Ishikawa (cell line): Measurements from ENCODE around the gene NOS1AP.

ENCODE experiments used
- CEBPB ChIP-seq: IDR thresholded peaks from 2 replicates; pipeline ENCODE4 v1.6.1; 2012
- CREB1 ChIP-seq: IDR thresholded peaks from 2 replicates; pipeline ENCODE4 v1.6.1; 2012; ENCODE audit warnings: low read depth
- EGR1 ChIP-seq: IDR thresholded peaks from 2 replicates; pipeline ENCODE4 v1.6.1; 2012
- EP300 ChIP-seq: IDR thresholded peaks from 2 replicates; pipeline ENCODE4 v1.6.1; 2012; ENCODE audit warnings: borderline replicate concordance
- FOXM1 ChIP-seq: IDR thresholded peaks from 2 replicates; pipeline ENCODE4 v1.6.1; 2012; ENCODE audit warnings: low read depth, borderline replicate concordance
- MAX ChIP-seq: IDR thresholded peaks from 2 replicates; pipeline ENCODE4 v1.6.1; 2012
- NFIC ChIP-seq: IDR thresholded peaks from 2 replicates; pipeline ENCODE4 v1.6.1; 2012
- RAD21 ChIP-seq: IDR thresholded peaks from 2 replicates; pipeline ENCODE4 v1.6.1; 2012; ENCODE audit warnings: low read depth
- TAF1 ChIP-seq: IDR thresholded peaks from 2 replicates; pipeline ENCODE4 v1.6.1; 2012; ENCODE audit warnings: low read depth, mild to moderate bottlenecking
- TCF12 ChIP-seq: IDR thresholded peaks from 2 replicates; pipeline ENCODE4 v1.6.1; 2012; ENCODE audit warnings: low read depth
- TEAD4 ChIP-seq: IDR thresholded peaks from 2 replicates; pipeline ENCODE4 v1.6.1; 2012
- USF1 ChIP-seq: IDR thresholded peaks from 2 replicates; pipeline ENCODE4 v1.6.1; 2012
- YY1 ChIP-seq: IDR thresholded peaks from 2 replicates; pipeline ENCODE4 v1.6.1; 2012; ENCODE audit warnings: low read depth
- ZBTB7A ChIP-seq: IDR thresholded peaks from 2 replicates; pipeline ENCODE4 v1.6.1; 2012; ENCODE audit warnings: low read depth
- TF ChIP-seq, protein P1 (sequence below): IDR thresholded peaks from 2 replicates; pipeline ENCODE4 v1.6.1; 2012; ENCODE audit warnings: low read depth, mild to moderate bottlenecking

NOS1AP gene

DNA sequence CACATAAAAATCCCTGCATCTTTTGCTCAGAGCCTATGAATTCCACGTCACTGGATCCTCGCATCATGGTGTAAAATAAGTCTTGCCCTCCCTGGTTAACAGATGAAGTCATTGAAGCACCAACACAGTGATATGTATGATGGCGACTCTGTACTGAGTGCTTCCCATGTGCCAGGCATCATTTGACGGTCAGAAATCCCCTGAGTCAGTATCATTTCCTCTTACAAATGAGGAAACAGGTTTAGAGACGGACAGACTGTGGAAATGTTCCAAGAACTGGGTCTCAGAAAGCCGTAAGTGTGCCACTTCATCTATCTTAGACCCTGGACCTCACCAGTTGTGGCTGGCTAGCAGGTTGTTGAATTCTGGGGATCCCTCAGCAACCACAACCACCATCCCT, 40.8 kb upstream of the NOS1AP start:
- TF ChIP-seq FOXM1 (no peak), NFIC (no peak), CEBPB (no peak)

GRCh38 chr1:162029157-162029556, 40.3 kb upstream of the NOS1AP start:
- no peak for TF ChIP-seq TAF1
- no peak for TF ChIP-seq NFIC
- no peak for TF ChIP-seq ZBTB7A
- no peak for TF ChIP-seq EGR1
- TF ChIP-seq RAD21 = no peak
- TF ChIP-seq TCF12 = no peak
- TF ChIP-seq EP300 = no peak

DNA sequence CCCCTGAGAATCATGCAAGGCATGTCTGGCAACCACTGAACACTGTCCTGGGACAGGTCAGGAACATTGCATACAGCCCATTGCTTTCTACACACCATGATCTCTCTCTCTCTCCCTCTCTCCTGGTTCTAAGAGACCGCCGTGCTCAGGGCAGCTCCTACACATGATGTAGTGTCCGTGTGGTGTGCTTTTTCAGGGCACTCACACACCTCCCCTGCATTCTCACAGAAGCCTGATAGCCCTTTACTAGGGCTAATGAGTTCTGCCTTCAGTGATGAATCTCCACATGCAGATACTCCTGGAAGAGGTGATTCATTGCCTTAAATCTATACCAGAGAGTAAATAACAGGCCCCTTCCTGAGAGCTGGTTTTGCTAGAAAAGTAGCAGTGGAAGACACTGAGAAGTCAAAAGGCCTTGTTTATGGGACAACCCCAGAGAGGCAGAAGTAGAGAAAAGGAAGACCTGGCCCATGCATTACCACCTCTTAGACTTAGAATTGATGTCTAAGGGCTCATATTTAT, 38.7 kb upstream of the NOS1AP start:
- no peak for TF ChIP-seq FOXM1
- no peak for TF ChIP-seq ZBTB7A
- no peak for TF ChIP-seq TCF12
- TF ChIP-seq TEAD4 = no peak
- TF ChIP-seq TAF1 = no peak
- no peak for TF ChIP-seq MAX
- TF ChIP-seq, protein P1, sequence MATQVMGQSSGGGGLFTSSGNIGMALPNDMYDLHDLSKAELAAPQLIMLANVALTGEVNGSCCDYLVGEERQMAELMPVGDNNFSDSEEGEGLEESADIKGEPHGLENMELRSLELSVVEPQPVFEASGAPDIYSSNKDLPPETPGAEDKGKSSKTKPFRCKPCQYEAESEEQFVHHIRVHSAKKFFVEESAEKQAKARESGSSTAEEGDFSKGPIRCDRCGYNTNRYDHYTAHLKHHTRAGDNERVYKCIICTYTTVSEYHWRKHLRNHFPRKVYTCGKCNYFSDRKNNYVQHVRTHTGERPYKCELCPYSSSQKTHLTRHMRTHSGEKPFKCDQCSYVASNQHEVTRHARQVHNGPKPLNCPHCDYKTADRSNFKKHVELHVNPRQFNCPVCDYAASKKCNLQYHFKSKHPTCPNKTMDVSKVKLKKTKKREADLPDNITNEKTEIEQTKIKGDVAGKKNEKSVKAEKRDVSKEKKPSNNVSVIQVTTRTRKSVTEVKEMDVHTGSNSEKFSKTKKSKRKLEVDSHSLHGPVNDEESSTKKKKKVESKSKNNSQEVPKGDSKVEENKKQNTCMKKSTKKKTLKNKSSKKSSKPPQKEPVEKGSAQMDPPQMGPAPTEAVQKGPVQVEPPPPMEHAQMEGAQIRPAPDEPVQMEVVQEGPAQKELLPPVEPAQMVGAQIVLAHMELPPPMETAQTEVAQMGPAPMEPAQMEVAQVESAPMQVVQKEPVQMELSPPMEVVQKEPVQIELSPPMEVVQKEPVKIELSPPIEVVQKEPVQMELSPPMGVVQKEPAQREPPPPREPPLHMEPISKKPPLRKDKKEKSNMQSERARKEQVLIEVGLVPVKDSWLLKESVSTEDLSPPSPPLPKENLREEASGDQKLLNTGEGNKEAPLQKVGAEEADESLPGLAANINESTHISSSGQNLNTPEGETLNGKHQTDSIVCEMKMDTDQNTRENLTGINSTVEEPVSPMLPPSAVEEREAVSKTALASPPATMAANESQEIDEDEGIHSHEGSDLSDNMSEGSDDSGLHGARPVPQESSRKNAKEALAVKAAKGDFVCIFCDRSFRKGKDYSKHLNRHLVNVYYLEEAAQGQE = no peak
- no peak for TF ChIP-seq USF1
- TF ChIP-seq RAD21 = no peak
- TF ChIP-seq CEBPB = no peak
- no peak for TF ChIP-seq NFIC
- no peak for TF ChIP-seq EP300
- no peak for TF ChIP-seq CREB1
- no peak for TF ChIP-seq EGR1
- no peak for TF ChIP-seq YY1

DNA sequence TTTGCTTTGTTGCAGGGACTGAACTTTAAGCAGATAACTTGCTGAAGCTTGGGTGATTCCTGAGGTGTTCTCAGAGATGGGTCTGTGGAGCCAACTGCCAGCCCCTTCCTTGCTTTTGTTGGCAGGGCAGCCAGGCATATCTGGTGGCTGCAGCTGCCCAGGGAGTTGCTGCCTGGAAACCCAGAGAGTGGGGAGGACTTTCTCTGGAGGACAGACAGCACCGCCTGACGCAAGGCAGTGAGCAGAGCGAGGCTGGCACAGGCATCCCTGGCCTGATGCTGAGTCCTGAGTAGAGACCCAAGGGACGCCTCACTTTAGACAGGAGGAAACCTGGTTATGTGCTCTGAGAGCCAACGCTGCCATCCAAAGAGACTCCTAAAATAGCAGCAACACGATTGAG, 36.1 kb upstream of the NOS1AP start:
- TF ChIP-seq CREB1 (no peak), MAX (no peak)

DNA sequence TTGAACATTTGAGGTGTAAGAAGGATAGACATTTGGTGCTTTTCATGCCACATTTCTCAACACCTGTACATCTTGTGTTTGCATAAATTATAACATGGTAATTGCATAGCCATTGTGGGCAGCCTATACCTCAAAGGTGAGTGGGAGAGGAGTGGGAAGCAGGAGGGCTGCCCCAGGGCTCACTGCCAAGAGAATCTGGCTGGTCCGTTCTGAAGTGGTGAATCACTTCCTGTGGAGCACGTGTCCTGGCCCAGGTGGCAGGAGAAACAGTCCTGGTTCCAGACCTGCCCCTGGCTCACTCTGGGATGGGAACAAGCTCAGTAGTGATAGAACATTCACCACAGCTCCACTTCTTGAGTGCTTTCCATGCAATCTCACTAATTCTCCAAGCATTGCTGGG, 34.2 kb upstream of the NOS1AP start:
- no peak for TF ChIP-seq CREB1
- peak; percentile 74; the same call in 1 of the 2 replicates for TF ChIP-seq MAX
- peak; percentile 64 for TF ChIP-seq TCF12
- TF ChIP-seq USF1 = peak; percentile 85
- no peak for TF ChIP-seq YY1
- TF ChIP-seq EGR1 = no peak
- peak; percentile 83 for TF ChIP-seq NFIC
- TF ChIP-seq ZBTB7A = 0 out of 2 replicates have a peak, but pooled peaks have one; percentile 58

GRCh38 chr1:162036163-162036562, 33.3 kb upstream of the NOS1AP start:
- TF ChIP-seq TCF12 (no peak), ZBTB7A (no peak), NFIC (no peak), MAX (no peak)

DNA sequence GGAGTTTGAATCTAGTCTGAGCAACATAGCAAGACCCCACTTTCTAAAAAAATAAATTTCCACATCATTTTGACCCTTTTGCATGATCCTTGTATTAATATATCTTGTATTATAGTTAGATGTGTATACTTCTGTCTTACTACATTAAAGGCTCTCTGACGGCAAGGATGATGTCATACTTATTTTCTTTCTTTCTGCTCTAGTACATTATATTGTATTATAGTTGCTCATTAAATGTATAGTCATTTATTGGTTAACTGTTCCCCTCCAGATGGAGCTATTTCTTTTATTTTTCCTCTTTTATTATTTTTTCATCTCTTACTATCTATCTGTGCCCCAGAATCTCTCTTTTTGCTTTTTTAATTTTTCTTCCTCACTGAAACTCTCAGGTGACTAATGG, 30.9 kb upstream of the NOS1AP start:
- TF ChIP-seq YY1 = no peak
- TF ChIP-seq EP300 = no peak
- no peak for TF ChIP-seq CEBPB
- no peak for TF ChIP-seq EGR1

DNA sequence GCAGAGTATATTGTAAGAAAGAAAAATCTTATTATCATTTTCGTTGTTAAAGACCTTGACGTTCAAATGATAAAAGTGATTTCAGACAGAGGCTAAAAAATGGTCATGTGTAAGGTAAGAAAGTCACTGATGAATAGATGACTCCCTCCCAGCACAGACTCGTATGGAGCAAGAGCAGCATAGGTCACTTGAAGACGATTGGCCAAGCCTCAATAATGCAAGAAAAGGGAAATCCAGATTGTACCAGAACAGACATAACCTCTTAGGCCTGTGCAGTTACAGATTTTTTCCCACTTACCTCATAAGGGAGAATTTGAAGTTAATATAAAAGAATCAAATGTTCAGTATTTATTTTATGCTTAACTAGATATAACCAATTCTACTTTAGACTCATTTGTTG, 29.5 kb upstream of the NOS1AP start:
- TF ChIP-seq NFIC = no peak
- no peak for TF ChIP-seq USF1
- no peak for TF ChIP-seq EGR1
